Erythroblast (primary cell): ENCODE results near the gene UGT1A1.

Experiments used
- GATA1 ChIP-seq: IDR thresholded peaks from 2 replicates; pipeline ENCODE4 v1.6.1; 2011; ENCODE audit warnings: low read depth, mild to moderate bottlenecking, control low read depth, low read length, moderate library complexity
- POLR2A ChIP-seq: IDR thresholded peaks from 2 replicates; pipeline ENCODE4 v1.6.1; 2011; ENCODE audit warnings: mild to moderate bottlenecking, low read length

GRCh38 chr2:233711312-233712008 is 48.6 kb upstream of the UGT1A1 start:
- no peak for TF ChIP-seq POLR2A
- no peak for TF ChIP-seq GATA1
